ENCODE measurements around the gene MED16. TPM values are rescaled to one million over a fixed set of nuclear protein-coding genes. Genes with fewer than 3 reads are reported as not detected.

Gene MED16
- total and polyA plus RNA-seq, 2 of the 13 experiments (the other 11 are each of a cell fraction or from before 2014, with no cell fraction given), result 13.3 to 14.8 TPM

DNA sequence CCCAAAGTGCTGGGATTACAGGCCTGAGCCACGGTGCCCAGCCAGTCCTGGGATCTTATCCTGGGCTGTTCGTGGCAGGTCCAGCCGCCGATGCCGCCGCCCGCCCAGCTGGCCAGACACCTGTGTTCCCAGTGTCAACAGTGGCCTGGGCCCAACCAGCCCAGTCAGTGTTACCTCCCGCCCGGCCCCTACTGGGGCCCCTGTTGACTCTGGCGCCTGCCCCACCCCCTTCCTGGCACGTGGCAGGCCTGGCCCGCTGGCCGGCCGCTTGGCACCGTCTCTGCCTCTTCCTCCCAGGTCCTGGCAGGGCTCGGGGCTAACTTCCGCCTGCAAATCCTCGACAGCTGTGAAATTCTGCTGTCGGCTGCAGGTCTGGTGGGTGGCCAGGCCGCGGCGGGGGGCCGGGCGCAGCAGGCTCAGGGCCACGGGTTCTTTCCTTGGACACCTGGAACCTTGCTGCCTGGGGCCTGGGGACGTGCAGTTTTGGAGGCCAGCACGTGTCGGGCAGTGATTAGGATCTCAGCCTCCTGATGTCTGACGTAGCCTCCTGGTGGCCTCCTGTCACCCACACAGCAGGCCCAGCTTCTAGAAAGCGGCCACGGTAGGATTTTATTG, 42.0 kb upstream of the MED16 start (continued):
- TF ChIP-seq ATF5 (CRISPR knock-in tag; IDR thresholded peaks at IDR 0.05; ENCODE audit: low read depth), result no peak
- TF ChIP-seq GTF2F1 (IDR thresholded peaks at IDR 0.05; ENCODE audit: low read length), result no peak
- no peak for TF ChIP-seq ZNF180 (CRISPR knock-in tag; IDR thresholded peaks at IDR 0.05; ENCODE audit: borderline replicate concordance, low read depth)
- no peak for TF ChIP-seq ZNF570 (CRISPR knock-in tag; IDR thresholded peaks at IDR 0.05; ENCODE audit: borderline replicate concordance)
- TF ChIP-seq ZFP90 (CRISPR knock-in tag; IDR thresholded peaks at IDR 0.05; ENCODE audit: borderline replicate concordance), result peak; percentile 69; the same call in 1 of the 2 replicates
- TF ChIP-seq, protein P1, sequence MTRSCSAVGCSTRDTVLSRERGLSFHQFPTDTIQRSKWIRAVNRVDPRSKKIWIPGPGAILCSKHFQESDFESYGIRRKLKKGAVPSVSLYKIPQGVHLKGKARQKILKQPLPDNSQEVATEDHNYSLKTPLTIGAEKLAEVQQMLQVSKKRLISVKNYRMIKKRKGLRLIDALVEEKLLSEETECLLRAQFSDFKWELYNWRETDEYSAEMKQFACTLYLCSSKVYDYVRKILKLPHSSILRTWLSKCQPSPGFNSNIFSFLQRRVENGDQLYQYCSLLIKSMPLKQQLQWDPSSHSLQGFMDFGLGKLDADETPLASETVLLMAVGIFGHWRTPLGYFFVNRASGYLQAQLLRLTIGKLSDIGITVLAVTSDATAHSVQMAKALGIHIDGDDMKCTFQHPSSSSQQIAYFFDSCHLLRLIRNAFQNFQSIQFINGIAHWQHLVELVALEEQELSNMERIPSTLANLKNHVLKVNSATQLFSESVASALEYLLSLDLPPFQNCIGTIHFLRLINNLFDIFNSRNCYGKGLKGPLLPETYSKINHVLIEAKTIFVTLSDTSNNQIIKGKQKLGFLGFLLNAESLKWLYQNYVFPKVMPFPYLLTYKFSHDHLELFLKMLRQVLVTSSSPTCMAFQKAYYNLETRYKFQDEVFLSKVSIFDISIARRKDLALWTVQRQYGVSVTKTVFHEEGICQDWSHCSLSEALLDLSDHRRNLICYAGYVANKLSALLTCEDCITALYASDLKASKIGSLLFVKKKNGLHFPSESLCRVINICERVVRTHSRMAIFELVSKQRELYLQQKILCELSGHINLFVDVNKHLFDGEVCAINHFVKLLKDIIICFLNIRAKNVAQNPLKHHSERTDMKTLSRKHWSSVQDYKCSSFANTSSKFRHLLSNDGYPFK (CRISPR knock-in tag; IDR thresholded peaks at IDR 0.05; ENCODE audit: borderline replicate concordance), result peak; percentile 69; the same call in 1 of the 2 replicates
- peak; percentile 61 for TF ChIP-seq CBX1 (IDR thresholded peaks at IDR 0.05; ENCODE audit: low read depth)
- no peak for TF ChIP-seq GPN1 (CRISPR knock-in tag; IDR thresholded peaks at IDR 0.05; ENCODE audit: borderline replicate concordance)
- TF ChIP-seq, protein P2, sequence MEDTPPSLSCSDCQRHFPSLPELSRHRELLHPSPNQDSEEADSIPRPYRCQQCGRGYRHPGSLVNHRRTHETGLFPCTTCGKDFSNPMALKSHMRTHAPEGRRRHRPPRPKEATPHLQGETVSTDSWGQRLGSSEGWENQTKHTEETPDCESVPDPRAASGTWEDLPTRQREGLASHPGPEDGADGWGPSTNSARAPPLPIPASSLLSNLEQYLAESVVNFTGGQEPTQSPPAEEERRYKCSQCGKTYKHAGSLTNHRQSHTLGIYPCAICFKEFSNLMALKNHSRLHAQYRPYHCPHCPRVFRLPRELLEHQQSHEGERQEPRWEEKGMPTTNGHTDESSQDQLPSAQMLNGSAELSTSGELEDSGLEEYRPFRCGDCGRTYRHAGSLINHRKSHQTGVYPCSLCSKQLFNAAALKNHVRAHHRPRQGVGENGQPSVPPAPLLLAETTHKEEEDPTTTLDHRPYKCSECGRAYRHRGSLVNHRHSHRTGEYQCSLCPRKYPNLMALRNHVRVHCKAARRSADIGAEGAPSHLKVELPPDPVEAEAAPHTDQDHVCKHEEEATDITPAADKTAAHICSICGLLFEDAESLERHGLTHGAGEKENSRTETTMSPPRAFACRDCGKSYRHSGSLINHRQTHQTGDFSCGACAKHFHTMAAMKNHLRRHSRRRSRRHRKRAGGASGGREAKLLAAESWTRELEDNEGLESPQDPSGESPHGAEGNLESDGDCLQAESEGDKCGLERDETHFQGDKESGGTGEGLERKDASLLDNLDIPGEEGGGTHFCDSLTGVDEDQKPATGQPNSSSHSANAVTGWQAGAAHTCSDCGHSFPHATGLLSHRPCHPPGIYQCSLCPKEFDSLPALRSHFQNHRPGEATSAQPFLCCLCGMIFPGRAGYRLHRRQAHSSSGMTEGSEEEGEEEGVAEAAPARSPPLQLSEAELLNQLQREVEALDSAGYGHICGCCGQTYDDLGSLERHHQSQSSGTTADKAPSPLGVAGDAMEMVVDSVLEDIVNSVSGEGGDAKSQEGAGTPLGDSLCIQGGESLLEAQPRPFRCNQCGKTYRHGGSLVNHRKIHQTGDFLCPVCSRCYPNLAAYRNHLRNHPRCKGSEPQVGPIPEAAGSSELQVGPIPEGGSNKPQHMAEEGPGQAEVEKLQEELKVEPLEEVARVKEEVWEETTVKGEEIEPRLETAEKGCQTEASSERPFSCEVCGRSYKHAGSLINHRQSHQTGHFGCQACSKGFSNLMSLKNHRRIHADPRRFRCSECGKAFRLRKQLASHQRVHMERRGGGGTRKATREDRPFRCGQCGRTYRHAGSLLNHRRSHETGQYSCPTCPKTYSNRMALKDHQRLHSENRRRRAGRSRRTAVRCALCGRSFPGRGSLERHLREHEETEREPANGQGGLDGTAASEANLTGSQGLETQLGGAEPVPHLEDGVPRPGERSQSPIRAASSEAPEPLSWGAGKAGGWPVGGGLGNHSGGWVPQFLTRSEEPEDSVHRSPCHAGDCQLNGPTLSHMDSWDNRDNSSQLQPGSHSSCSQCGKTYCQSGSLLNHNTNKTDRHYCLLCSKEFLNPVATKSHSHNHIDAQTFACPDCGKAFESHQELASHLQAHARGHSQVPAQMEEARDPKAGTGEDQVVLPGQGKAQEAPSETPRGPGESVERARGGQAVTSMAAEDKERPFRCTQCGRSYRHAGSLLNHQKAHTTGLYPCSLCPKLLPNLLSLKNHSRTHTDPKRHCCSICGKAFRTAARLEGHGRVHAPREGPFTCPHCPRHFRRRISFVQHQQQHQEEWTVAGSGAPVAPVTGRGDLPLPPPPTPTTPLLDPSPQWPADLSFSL (CRISPR knock-in tag; IDR thresholded peaks at IDR 0.05), result no peak
- peak; percentile 89; the same call in 1 of the 2 replicates for TF ChIP-seq TSC22D2 (CRISPR knock-in tag; IDR thresholded peaks at IDR 0.05; ENCODE audit: borderline replicate concordance)
- 0 out of 2 replicates have a peak, but pooled peaks have one; percentile 71 for TF ChIP-seq ZNF431 (CRISPR knock-in tag; IDR thresholded peaks at IDR 0.05; ENCODE audit: borderline replicate concordance, low read depth)
- 0 out of 2 replicates have a peak, but pooled peaks have one; percentile 61 for TF ChIP-seq PCBP1 (IDR thresholded peaks at IDR 0.05; ENCODE audit: borderline replicate concordance, low read depth, low read length)
- peak; percentile 75 for TF ChIP-seq NR2C2 (CRISPR knock-in tag; IDR thresholded peaks at IDR 0.05; ENCODE audit: borderline replicate concordance)
- peak; percentile 54; the same call in 1 of the 2 replicates for TF ChIP-seq MIXL1 (CRISPR knock-in tag; IDR thresholded peaks at IDR 0.05)
- TF ChIP-seq CAMTA2 (CRISPR knock-in tag; IDR thresholded peaks at IDR 0.05; ENCODE audit: borderline replicate concordance), result no peak
- TF ChIP-seq ZNF335 (CRISPR knock-in tag; IDR thresholded peaks at IDR 0.05), result peak; percentile 93
- TF ChIP-seq HNRNPK (IDR thresholded peaks at IDR 0.05; ENCODE audit: low read depth, low read length, poor library complexity, severe bottlenecking), result peak; percentile 93
- TF ChIP-seq, protein P3, sequence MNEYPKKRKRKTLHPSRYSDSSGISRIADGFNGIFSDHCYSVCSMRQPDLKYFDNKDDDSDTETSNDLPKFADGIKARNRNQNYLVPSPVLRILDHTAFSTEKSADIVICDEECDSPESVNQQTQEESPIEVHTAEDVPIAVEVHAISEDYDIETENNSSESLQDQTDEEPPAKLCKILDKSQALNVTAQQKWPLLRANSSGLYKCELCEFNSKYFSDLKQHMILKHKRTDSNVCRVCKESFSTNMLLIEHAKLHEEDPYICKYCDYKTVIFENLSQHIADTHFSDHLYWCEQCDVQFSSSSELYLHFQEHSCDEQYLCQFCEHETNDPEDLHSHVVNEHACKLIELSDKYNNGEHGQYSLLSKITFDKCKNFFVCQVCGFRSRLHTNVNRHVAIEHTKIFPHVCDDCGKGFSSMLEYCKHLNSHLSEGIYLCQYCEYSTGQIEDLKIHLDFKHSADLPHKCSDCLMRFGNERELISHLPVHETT (CRISPR knock-in tag; conservative IDR thresholded peaks at IDR 0.05), result peak; percentile 72; the same call in 1 of the 2 replicates
